Large intestine (tissue), 3 donors: ENCODE data around the gene CENPX. TPM values are rescaled to one million over a fixed set of nuclear protein-coding genes. Genes with fewer than 3 reads are reported as not detected.

ENCODE experiments used
- DNase-seq, 2 donors: peaks; one replicate each; pipeline versions ENCODE4 v3.0.0 to v3.0.0-alpha.2; 2013
- H3K27ac ChIP-seq: one replicate; pipeline ENCODE4 v1.5.1; 2013; ENCODE audit warnings: low read length
- H3K27me3 ChIP-seq: 2 replicates; pipeline ENCODE4 v1.6.1; 2013; ENCODE audit warnings: low read length; ENCODE audit not compliant: control insufficient read depth, insufficient read depth
- H3K36me3 ChIP-seq: 2 replicates; pipeline ENCODE4 v1.6.1; 2013; ENCODE audit warnings: low read length; ENCODE audit not compliant: control insufficient read depth, insufficient read depth
- H3K4me1 ChIP-seq: one replicate; pipeline ENCODE4 v1.6.1; 2013; ENCODE audit warnings: low read length; ENCODE audit not compliant: control insufficient read depth, insufficient read depth
- H3K4me3 ChIP-seq: one replicate; pipeline ENCODE4 v1.5.1; 2013; ENCODE audit warnings: low read length
- H3K9me3 ChIP-seq: one replicate; pipeline ENCODE4 v1.6.1; 2013; ENCODE audit warnings: mild to moderate bottlenecking, low read depth, low read length, moderate library complexity; ENCODE audit not compliant: control insufficient read depth
- WGBS: methylation state at CpG from one replicate; pipeline ENCODE4 v1.1.5; 2013; ENCODE audit warnings: low lambda C conversion rate; ENCODE audit not compliant: insufficient coverage; 5-methylcytosine and 5-hydroxymethylcytosine counted together
- polyA plus RNA-seq: library from polyadenylated mRNA; unstranded; fragments of 120-200 nt; gene quantifications from one replicate; pipeline ENCODE4 v1.2.1, GENCODE V29; 2013

CENPX gene
- polyA plus RNA-seq, 1 donor, result 48.0 TPM

- no peak overlapping the region for H3K4me3 ChIP-seq
- H3K9me3 ChIP-seq, result no peaks in the 10 kb centered on the region
- H3K27ac ChIP-seq, result no peak overlapping the region
- peaks cover 63% of the 10 kb centered on the region for H3K36me3 ChIP-seq
- no peak for DNase-seq
- peaks cover 12% of the 10 kb centered on the region for H3K4me1 ChIP-seq
- H3K27me3 ChIP-seq, result no peaks in the 10 kb centered on the region
- no CpG with 5 or more reads among the region's 24 CpGs for WGBS
These were observed 39.7 kb upstream of the CENPX start for GRCh38 chr17:82062076-82062983.

DNA sequence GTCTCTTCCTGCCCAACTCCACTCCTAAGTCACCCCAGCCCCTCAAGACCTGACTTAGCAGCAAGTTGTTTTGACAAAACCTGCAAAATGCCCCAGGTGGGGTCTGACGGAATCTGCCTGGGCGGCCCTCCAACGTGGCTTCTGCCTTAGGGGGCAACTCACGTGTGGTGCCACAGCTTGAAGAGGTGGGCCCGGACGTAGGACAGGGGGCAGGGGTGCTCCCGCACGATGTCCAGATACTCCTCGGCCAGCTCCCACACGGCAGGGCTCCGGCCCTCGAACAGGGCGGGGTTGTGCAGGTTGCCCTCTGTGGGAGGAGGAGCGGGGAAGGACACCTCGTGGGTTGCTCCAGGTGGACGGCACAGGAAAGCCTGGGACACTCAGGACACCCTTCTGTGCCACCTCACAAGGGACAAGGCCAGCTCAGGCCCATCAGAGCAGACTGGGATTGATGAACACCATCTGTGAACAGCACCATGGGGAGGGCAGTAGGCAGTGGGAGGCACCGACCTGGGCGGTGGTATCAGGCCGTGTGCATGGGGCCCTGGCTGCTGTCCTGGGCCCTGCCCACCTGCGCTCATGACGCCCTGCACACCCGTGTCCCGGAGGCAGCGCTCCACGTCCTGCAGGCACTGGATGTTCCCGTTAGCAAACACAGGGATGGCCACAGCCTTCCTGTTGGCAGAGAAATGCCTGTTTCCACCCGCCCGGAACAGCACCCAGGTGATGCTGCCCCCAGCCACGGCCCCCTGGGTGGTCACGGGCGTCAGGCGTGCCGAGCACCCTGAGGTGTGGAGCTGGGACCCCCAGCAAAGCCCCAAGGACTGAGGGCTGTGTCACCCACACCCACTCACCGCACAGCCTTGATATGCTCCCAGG, 38.6 kb upstream of the CENPX start:
- Histone ChIP-seq H3K9me3 (no peaks in the 10 kb centered on the region), H3K27ac (no peak overlapping the region), H3K4me3 (no peak overlapping the region), H3K4me1 (peaks cover 12% of the 10 kb centered on the region), H3K27me3 (no peaks in the 10 kb centered on the region), H3K36me3 (peaks cover 73% of the 10 kb centered on the region)
- WGBS, result no CpG with 5 or more reads among the region's 34 CpGs
- no peak for DNase-seq

DNA sequence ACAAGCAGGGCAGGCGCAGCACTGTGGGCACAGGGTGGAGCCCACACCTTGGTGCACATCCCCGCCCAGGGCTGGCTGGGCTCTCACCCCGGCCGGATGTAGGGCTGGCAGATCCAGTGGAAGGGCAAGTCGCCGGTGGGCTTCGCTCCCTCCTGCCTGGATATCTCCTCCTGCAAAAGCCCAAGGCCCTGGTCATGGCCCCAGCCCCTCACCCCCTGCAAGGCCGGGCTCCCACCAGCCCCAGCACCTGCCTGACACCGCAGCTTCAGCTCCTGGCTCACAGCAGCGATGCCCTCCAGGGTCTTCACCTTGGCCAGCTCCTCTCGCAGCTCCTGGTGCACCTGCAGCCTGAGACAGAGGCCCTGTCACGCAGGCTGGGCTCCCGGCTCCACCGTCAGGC, 37.9 kb upstream of the CENPX start:
- Histone ChIP-seq H3K36me3 (peaks cover 80% of the 10 kb centered on the region), H3K27ac (no peak overlapping the region), H3K27me3 (no peaks in the 10 kb centered on the region), H3K9me3 (no peaks in the 10 kb centered on the region), H3K4me1 (peaks cover 8% of the 10 kb centered on the region), H3K4me3 (no peak overlapping the region)
- no CpG with 5 or more reads among the region's 14 CpGs for WGBS
- DNase-seq, result no peak

GRCh38 chr17:82060001-82060380, 37.3 kb upstream of the CENPX start:
- peaks cover 85% of the 10 kb centered on the region for H3K36me3 ChIP-seq
- no peaks in the 10 kb centered on the region for H3K9me3 ChIP-seq
- H3K4me1 ChIP-seq, result peaks cover 8% of the 10 kb centered on the region
- H3K4me3 ChIP-seq, result no peak overlapping the region
- H3K27ac ChIP-seq, result no peak overlapping the region
- H3K27me3 ChIP-seq, result no peaks in the 10 kb centered on the region
- no peak for DNase-seq
- no CpG with 5 or more reads among the region's 16 CpGs for WGBS

DNA sequence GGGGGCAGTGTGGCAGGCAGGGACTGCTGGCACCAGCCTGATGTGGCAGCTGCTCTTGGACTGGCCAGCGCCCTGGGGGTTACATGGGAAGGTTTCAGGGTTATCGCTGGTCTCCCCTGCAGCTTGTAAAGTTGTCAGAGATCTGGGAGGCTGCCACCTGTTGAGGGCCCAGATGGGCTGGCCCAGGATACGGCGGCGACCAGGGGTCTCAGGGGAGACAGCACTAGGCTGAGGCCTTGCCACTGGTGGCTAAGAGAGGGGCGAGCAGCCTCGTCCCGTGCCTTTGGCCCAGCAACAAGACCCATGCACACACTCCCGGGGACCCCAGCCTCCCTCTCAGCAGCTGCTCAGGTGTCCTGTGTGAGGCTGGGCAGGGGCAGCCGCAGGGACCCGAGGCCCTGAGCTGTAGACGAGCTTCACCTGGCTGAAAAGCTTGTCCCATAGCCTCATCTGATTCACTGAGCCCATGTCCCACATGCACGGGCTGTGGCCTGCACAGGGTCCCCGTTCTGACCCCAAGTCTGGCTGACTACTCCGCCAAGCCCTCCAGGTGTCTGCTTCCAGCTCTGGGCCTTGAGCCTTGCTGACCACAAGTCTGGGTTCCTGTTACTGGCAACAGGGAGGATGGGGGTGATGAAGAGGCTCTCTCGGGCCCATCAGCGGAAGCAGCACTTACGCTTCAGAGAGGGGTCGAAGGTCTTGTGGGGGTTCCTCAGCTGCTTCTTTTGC, 36.8 kb upstream of the CENPX start:
- no CpG with 5 or more reads among the region's 19 CpGs for WGBS
- Histone ChIP-seq H3K4me1 (peaks cover 6% of the 10 kb centered on the region), H3K27me3 (no peaks in the 10 kb centered on the region), H3K27ac (no peak overlapping the region), H3K4me3 (no peak overlapping the region), H3K9me3 (no peaks in the 10 kb centered on the region), H3K36me3 (peaks cover 90% of the 10 kb centered on the region)
- no peak for DNase-seq

GRCh38 chr17:82058855-82059249, 36.2 kb upstream of the CENPX start:
- WGBS, result no CpG with 5 or more reads among the region's 10 CpGs
- Histone ChIP-seq H3K4me1 (peaks cover under 1% of the 10 kb centered on the region), H3K36me3 (peaks cover 95% of the 10 kb centered on the region), H3K9me3 (no peaks in the 10 kb centered on the region), H3K4me3 (no peak overlapping the region), H3K27ac (no peak overlapping the region), H3K27me3 (no peaks in the 10 kb centered on the region)
- DNase-seq, result no peak

- DNase-seq, result no peak
- H3K36me3 ChIP-seq, result peaks cover 95% of the 10 kb centered on the region
These were observed 35.7 kb upstream of the CENPX start for GRCh38 chr17:82058230-82058854.

GRCh38 chr17:82056729-82057621, 34.3 kb upstream of the CENPX start:
- Histone ChIP-seq H3K27ac (no peak overlapping the region), H3K4me1 (peaks cover 11% of the 10 kb centered on the region), H3K9me3 (no peaks in the 10 kb centered on the region), H3K36me3 (peaks cover 86% of the 10 kb centered on the region), H3K4me3 (no peak overlapping the region), H3K27me3 (no peaks in the 10 kb centered on the region)
- DNase-seq, result no peak
- no CpG with 5 or more reads among the region's 29 CpGs for WGBS

More at GRCh38 chr17:82058230-82058854, 35.7 kb upstream of the CENPX start:
- H3K9me3 ChIP-seq, result no peaks in the 10 kb centered on the region
- H3K27ac ChIP-seq, result no peak overlapping the region
- H3K4me3 ChIP-seq, result no peak overlapping the region
- WGBS, result no CpG with 5 or more reads among the region's 17 CpGs
- H3K27me3 ChIP-seq, result no peaks in the 10 kb centered on the region
- H3K4me1 ChIP-seq, result peaks cover under 1% of the 10 kb centered on the region

DNA sequence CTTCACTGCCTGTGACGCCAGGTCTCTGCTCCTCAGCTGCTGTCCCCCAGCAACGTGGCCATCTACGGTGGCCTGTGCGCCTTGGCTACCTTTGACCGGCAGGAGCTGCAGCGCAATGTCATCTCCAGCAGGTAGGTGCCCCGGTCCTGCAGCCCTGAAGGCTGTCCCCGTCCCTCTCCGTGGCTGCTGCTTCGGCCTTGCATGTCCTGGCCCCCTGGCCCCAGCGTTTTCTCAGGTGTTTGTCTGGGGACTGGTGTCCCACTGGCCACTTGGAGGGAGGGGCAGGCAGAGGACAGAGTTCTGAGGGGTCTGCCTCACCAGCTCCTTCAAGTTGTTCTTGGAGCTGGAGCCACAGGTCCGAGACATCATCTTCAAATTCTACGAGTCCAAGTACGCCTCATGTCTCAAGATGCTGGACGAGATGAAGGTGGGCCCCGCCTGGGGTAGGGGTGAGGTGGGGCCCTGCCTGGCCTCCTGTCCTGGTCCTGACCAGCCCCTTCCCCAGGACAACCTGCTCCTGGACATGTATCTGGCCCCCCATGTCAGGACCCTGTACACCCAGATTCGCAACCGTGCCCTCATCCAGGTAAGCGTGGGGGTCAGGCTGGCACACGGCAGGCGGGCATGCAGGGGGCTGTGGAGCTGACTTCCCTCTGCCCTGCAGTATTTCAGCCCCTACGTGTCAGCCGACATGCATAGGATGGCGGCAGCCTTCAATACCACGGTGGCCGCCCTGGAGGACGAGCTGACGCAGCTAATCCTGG, 33.5 kb upstream of the CENPX start:
- no peak for DNase-seq
- WGBS, result no CpG with 5 or more reads among the region's 28 CpGs
- no peaks in the 10 kb centered on the region for H3K9me3 ChIP-seq

More for the DNA sequence above, 33.5 kb upstream of the CENPX start:
- peaks cover 79% of the 10 kb centered on the region for H3K36me3 ChIP-seq
- H3K27ac ChIP-seq, result no peak overlapping the region
- H3K4me3 ChIP-seq, result no peak overlapping the region
- no peaks in the 10 kb centered on the region for H3K27me3 ChIP-seq
- H3K4me1 ChIP-seq, result peaks cover 11% of the 10 kb centered on the region
